Ovary (tissue), 9 donors: ENCODE data around the gene BUD13. TPM values are rescaled to one million over a fixed set of nuclear protein-coding genes. Genes with fewer than 3 reads are reported as not detected.

Experiments used
- DNase-seq, 5 donors: peaks; one replicate each; pipeline ENCODE4 v3.0.0-alpha.2; 2019 to 2020
- H3K27ac ChIP-seq, 2 donors: fragments of 200-600 bp; one replicate each; pipeline versions ENCODE4 v1.5.1 to v1.8.0; 2019 to 2022
- H3K27me3 ChIP-seq: fragments of 200-600 bp; one replicate; pipeline ENCODE4 v1.8.0; 2022
- H3K36me3 ChIP-seq: fragments of 200-600 bp; sonication (generic); one replicate; pipeline ENCODE4 v1.5.1; 2019
- H3K4me1 ChIP-seq: one replicate; pipeline ENCODE4 v1.8.1; 2013; ENCODE audit warnings: mild to moderate bottlenecking, moderate library complexity; ENCODE audit not compliant: insufficient read depth
- H3K4me3 ChIP-seq: fragments of 200-600 bp; sonication (generic); one replicate; pipeline ENCODE4 v1.5.1; 2017
- H3K9me3 ChIP-seq, 2 donors: fragments of 200-600 bp in 1 of 2; sonication (generic) in 1 of 2; one replicate each; pipeline versions ENCODE4 v1.5.1 to v1.8.1; 2013 to 2019; ENCODE audit warnings: mild to moderate bottlenecking in 1 of 2, moderate library complexity in 1 of 2
- CTCF ChIP-seq, 3 donors: fragments of 450-650 bp in 2 of 3; fragments of 200-600 bp in 1 of 3; IDR thresholded peaks; one replicate each; pipeline versions ENCODE4 v1.5.1 to v1.8.0; 2016 to 2022; ENCODE audit warnings: antibody characterized with exemption in 3 of 3, mild to moderate bottlenecking in 1 of 3
- EP300 ChIP-seq: sonication (generic); formaldehyde crosslinking; IDR thresholded peaks from one replicate; pipeline ENCODE4 v1.6.1; 2017; ENCODE audit warnings: antibody characterized with exemption
- POLR2A ChIP-seq: fragments of 450-650 bp; IDR thresholded peaks from one replicate; pipeline ENCODE4 v1.6.1; 2017; ENCODE audit warnings: antibody characterized with exemption, mild to moderate bottlenecking, moderate library complexity
- WGBS, 3 donors: extraction: QIAGEN DNeasy Blood & Tissue Kit in 1 of 3; methylation state at CpG; one replicate each; pipeline versions ENCODE4 v1.1.5 to v1.1.7; 2013 to 2017; 5-methylcytosine and 5-hydroxymethylcytosine counted together
- intact Hi-C, 4 donors: fragments of 100-400 bp; cut with DNase I; formaldehyde crosslinking; loops; one replicate each; pipeline versions ENCODE4 v1.11.0 to v1.15.1; 2022 to 2023
- polyA plus RNA-seq, 2 donors: library from polyadenylated mRNA; stranded (reverse); fragments of 200-250 nt in 1 of 2; fragments of 350-450 nt in 1 of 2; fragmentation: Illumina TruSeq in 1 of 2; extraction: RNeasy Lipid Tissue Mini Kit (QIAGEN cat#74804) in 1 of 2; gene quantifications; one replicate each; pipeline ENCODE4 v1.2.3, GENCODE V29; 2013 to 2014
- total RNA-seq, 7 donors: library from RNA; depleted of rRNA in 2 of 7; stranded (reverse); fragments of >200 nt in 2 of 7; fragmentation: NEBNext Ultra II Directional in 3 of 7; extraction: Animal tissue kit (Norgen Biotek cat#: 25700) in 3 of 7; gene quantifications; one replicate each; pipeline versions ENCODE4 v1.1.0 to v1.2.4, GENCODE V29; 2016 to 2023
- donor health status: DM: no; HTN: no; CAD: no; lungs with moderate emphysema.
- donor health status: DM: no; HTN: no; CAD: no.
- donor health status: Bipolar disorder and iron deficiency.
- donor health status: DM: yes; HTN: yes; CAD: no.
- donor health status: DM: no; HTN: no; CAD: no.
- donor health status: DM: yes; HTN: yes; CAD: no.

Gene BUD13
- total and polyA plus RNA-seq, 9 donors = 14.3 to 25.0 (median 17.0) TPM

GRCh38 chr11:116740741-116741140 is 32.0 kb downstream of the BUD13 start:
- no peak for DNase-seq
- Histone ChIP-seq H3K4me1 (peaks cover 8% of the 10 kb centered on the region), H3K27ac (no peak overlapping the region), H3K36me3 (no peaks in the 10 kb centered on the region), H3K4me3 (no peak overlapping the region), H3K27me3 (no peaks in the 10 kb centered on the region), H3K9me3 (no peaks in the 10 kb centered on the region)
- TF ChIP-seq EP300 (no peak), POLR2A (no peak), CTCF (IDR thresholded peaks at IDR 0.05) (no peak)
- 60 to 67% (median 63%) methylated on average over 4 of the region's 4 CpGs for WGBS, 3 donors
- intact Hi-C loops = no loop called here

GRCh38 chr11:116738975-116739374 is 33.8 kb downstream of the BUD13 start:
- WGBS, 3 donors = 34 to 52% (median 43%) methylated on average over 2 of the region's 2 CpGs
- TF ChIP-seq EP300 = no peak
- no peak for TF ChIP-seq CTCF (IDR thresholded peaks at IDR 0.05)
- no peak for TF ChIP-seq POLR2A
- H3K27ac ChIP-seq = no peak overlapping the region
- peaks cover 8% of the 10 kb centered on the region for H3K4me1 ChIP-seq
- DNase-seq = no peak
- no peaks in the 10 kb centered on the region for H3K27me3 ChIP-seq
- no peaks in the 10 kb centered on the region for H3K9me3 ChIP-seq
- H3K36me3 ChIP-seq = no peaks in the 10 kb centered on the region
- intact Hi-C loops = no loop called here
- no peak overlapping the region for H3K4me3 ChIP-seq

- intact Hi-C loops = no loop called here
- DNase-seq = no peak
- TF ChIP-seq CTCF (IDR thresholded peaks at IDR 0.05) (no peak), POLR2A (no peak), EP300 (no peak)
- Histone ChIP-seq H3K4me3 (no peak overlapping the region), H3K27me3 (no peaks in the 10 kb centered on the region), H3K4me1 (peaks cover 7% of the 10 kb centered on the region), H3K27ac (no peak overlapping the region), H3K9me3 (no peaks in the 10 kb centered on the region), H3K36me3 (no peaks in the 10 kb centered on the region)
- WGBS, 3 donors = 95 to 97% (median 95%) methylated on average over 3 of the region's 3 CpGs
These were observed 36.0 kb downstream of the BUD13 start for GRCh38 chr11:116736763-116737162.

GRCh38 chr11:116733969-116734508 is 38.7 kb downstream of the BUD13 start:
- H3K4me3 ChIP-seq = no peak overlapping the region
- 91 to 92% (median 91%) methylated on average over 11 of the region's 11 CpGs for WGBS, 3 donors
- intact Hi-C loops = loop anchor here in 1 of 4 donors (5.0 kb wide), 1 partner anchor 493 kb away; no protein-coding TSS in a partner anchor
- no peak overlapping the region for H3K27ac ChIP-seq
- no peaks in the 10 kb centered on the region for H3K36me3 ChIP-seq
- no peak for TF ChIP-seq POLR2A
- no peaks in the 10 kb centered on the region for H3K9me3 ChIP-seq
- H3K27me3 ChIP-seq = no peaks in the 10 kb centered on the region
- H3K4me1 ChIP-seq = peaks cover 2% of the 10 kb centered on the region
- no peak for DNase-seq

- no peaks in the 10 kb centered on the region for H3K9me3 ChIP-seq
- no peak overlapping the region for H3K4me3 ChIP-seq
- H3K27ac ChIP-seq = no peak overlapping the region
- no peaks in the 10 kb centered on the region for H3K36me3 ChIP-seq
- no peaks in the 10 kb centered on the region for H3K4me1 ChIP-seq
- TF ChIP-seq EP300 (no peak), POLR2A (no peak), CTCF (IDR thresholded peaks at IDR 0.05) (no peak)
- H3K27me3 ChIP-seq = no peaks in the 10 kb centered on the region
- WGBS, 3 donors = 68 to 76% (median 71%) methylated on average over 10 of the region's 10 CpGs
- DNase-seq = no peak
- intact Hi-C loops = loop anchor here in 1 of 4 donors (5.0 kb wide), 1 partner anchor 494 kb away; no protein-coding TSS in a partner anchor
These were observed 39.6 kb downstream of the BUD13 start for GRCh38 chr11:116733043-116733755.
